Measurements from ENCODE around the gene GRAP. TPM values are rescaled to one million over a fixed set of nuclear protein-coding genes. Genes with fewer than 3 reads are reported as not detected.

The GRAP gene
- total and polyA plus RNA-seq, 9 of the 15 experiments (the other 6 are each of a cell fraction or from before 2014, with no cell fraction given) = 0.07 to 0.41 (median 0.19) TPM; not detected in 5

- TF ChIP-seq HMBOX1 (IDR thresholded peaks at IDR 0.05) = no peak
These were observed 29.4 kb downstream of the GRAP start (continued) for GRCh38 chr17:19017401-19017800.

- TF ChIP-seq ZNF507 (tag; conservative IDR thresholded peaks at IDR 0.05) = no peak
- TF ChIP-seq SREBF1 (IDR thresholded peaks at IDR 0.05; ENCODE audit: borderline replicate concordance, low read depth, low read length) = no peak
- no peak for TF ChIP-seq MCM3 (IDR thresholded peaks at IDR 0.05)
- no peak for TF ChIP-seq SIN3B (IDR thresholded peaks at IDR 0.05; ENCODE audit: low read depth)
- TF ChIP-seq CREBBP (IDR thresholded peaks at IDR 0.05; ENCODE audit: low read depth, low read length) = no peak
- TF ChIP-seq RFX7 (CRISPR knock-in tag; IDR thresholded peaks at IDR 0.05) = no peak
- TF ChIP-seq MXD1 (CRISPR knock-in tag; IDR thresholded peaks at IDR 0.05; ENCODE audit: borderline replicate concordance, poor library complexity, severe bottlenecking) = no peak
- TF ChIP-seq NCOA1 (IDR thresholded peaks at IDR 0.05; ENCODE audit: low read depth) = no peak
- TF ChIP-seq STAT6 (CRISPR knock-in tag; IDR thresholded peaks at IDR 0.05) = no peak
- no peak for TF ChIP-seq TARDBP (IDR thresholded peaks at IDR 0.05)
- no peak for TF ChIP-seq NUFIP1 (IDR thresholded peaks at IDR 0.05; ENCODE audit: partially characterized antibody)
- TF ChIP-seq ZBTB33 (CRISPR knock-in tag; IDR thresholded peaks at IDR 0.05) = no peak
- no peak for TF ChIP-seq TCF7L2 (IDR thresholded peaks at IDR 0.05; ENCODE audit: low read depth, low read length)
- Histone ChIP-seq H2AFZ (ENCODE audit: low read depth, low read length) (no peak overlapping the region), H3K79me2 (ENCODE audit: control insufficient read depth, insufficient read depth, low read length) (no peaks in the 10 kb centered on the region), H3K9ac (ENCODE audit: insufficient read depth in 1 of 2, low read depth in 2 of 2, low read length in 2 of 2) (no peak overlapping the region), H3K9me3 (replicated peaks; ENCODE audit: control insufficient read depth, insufficient read depth, low read depth, low read length) (no peaks in the 10 kb centered on the region), H3K27me3 (ENCODE audit: control insufficient read depth in 2 of 2, insufficient read depth in 2 of 2, low read length in 2 of 2) (no peaks in the 10 kb centered on the region), H4K20me1 (replicated peaks; ENCODE audit: control insufficient read depth, insufficient read depth, low read length) (no peaks in the 10 kb centered on the region), H3K4me2 (ENCODE audit: insufficient read depth, low read length) (no peak overlapping the region), H3K27ac (ENCODE audit: extremely low read depth, low read depth, low read length) (no peak overlapping the region), H3K36me3 (ENCODE audit: control insufficient read depth, insufficient read depth, low read length) (no peaks in the 10 kb centered on the region), H3K9me1 (ENCODE audit: control insufficient read depth, insufficient read depth, low read length) (no peaks in the 10 kb centered on the region), H3K4me3 (no peak overlapping the region), H3K4me1 (replicated peaks in 1 of 2; ENCODE audit: control insufficient read depth in 2 of 2, insufficient read depth in 2 of 2, low read length in 2 of 2) (peaks cover 6 to 36% of the 10 kb centered on the region in 2 experiments; a peak in 4 of 5 replicates)
- DNase-seq (ENCODE audit: extremely low read depth in 1 of 4, low spot score in 3 of 4) = no peak
- BruUV-seq (replicated peaks) = no TSS peak
- in situ Hi-C loops (cut with MboI) = loop anchor here (5.0 kb wide), 1 partner anchor 40 kb away; no protein-coding TSS in a partner anchor
- intact Hi-C loops (cut with micrococcal nuclease) = no loop called here
- POLR2A ChIA-PET = no interaction called here
- CTCF ChIA-PET (ENCODE audit: low intra/inter-chr PET ratio) = no interaction called here
- FAIRE-seq = no peak
- ATAC-seq = no peak
- 24% methylated on average over 3 of the region's 7 CpGs for WGBS (ENCODE audit: insufficient coverage, low coverage, missing lambda C conversion rate)
These were observed 29.9 kb downstream of the GRAP start for GRCh38 chr17:19016881-19017280.

Data from K562 (cell line).